Neural cell (in vitro differentiated cells): Measurements from ENCODE around the gene SECTM1.

Experiments used
- EP300 ChIP-seq: fragments of 450-650 bp; conservative IDR thresholded peaks from 2 replicates; pipeline ENCODE4 v1.6.1; 2014; ENCODE audit warnings: antibody characterized with exemption, mild to moderate bottlenecking, moderate library complexity; ENCODE audit not compliant: poor library complexity, severe bottlenecking
- EZH2 ChIP-seq: fragments of 200-600, 300-800 bp; shearing (Covaris generic), sonication (generic); IDR thresholded peaks from 2 replicates; pipeline ENCODE4 v1.6.1; 2014; ENCODE audit warnings: antibody characterized with exemption, low read length, borderline replicate concordance, mild to moderate bottlenecking; ENCODE audit not compliant: insufficient read depth, poor library complexity, severe bottlenecking
- MXI1 ChIP-seq: fragments of 450-650 bp; conservative IDR thresholded peaks from 2 replicates; pipeline ENCODE4 v1.6.1; 2014; ENCODE audit warnings: antibody characterized with exemption, mild to moderate bottlenecking; ENCODE audit not compliant: poor library complexity, severe bottlenecking
- POLR2AphosphoS5 ChIP-seq: IDR thresholded peaks from 2 replicates; pipeline ENCODE4 v1.6.1; 2012
- RAD21 ChIP-seq: fragments of 450-650 bp; conservative IDR thresholded peaks from 2 replicates; pipeline ENCODE4 v1.6.1; 2014; ENCODE audit warnings: antibody characterized with exemption, mild to moderate bottlenecking, moderate library complexity
- REST ChIP-seq: IDR thresholded peaks from 2 replicates; pipeline ENCODE4 v1.6.1; 2012; ENCODE audit warnings: borderline replicate concordance
- SMC3 ChIP-seq: fragments of 450-650 bp; conservative IDR thresholded peaks from 2 replicates; pipeline ENCODE4 v1.6.1; 2014; ENCODE audit warnings: antibody characterized with exemption, mild to moderate bottlenecking, moderate library complexity; ENCODE audit not compliant: poor library complexity
- TAF1 ChIP-seq: IDR thresholded peaks from 2 replicates; pipeline ENCODE4 v1.6.1; 2012; ENCODE audit warnings: low read depth
- TF ChIP-seq, protein P1 (sequence below): fragments of 450-650 bp; IDR thresholded peaks from 2 replicates; pipeline ENCODE4 v1.5.1; 2014; ENCODE audit warnings: antibody characterized with exemption, mild to moderate bottlenecking, moderate library complexity; ENCODE audit not compliant: poor library complexity, severe bottlenecking

DNA sequence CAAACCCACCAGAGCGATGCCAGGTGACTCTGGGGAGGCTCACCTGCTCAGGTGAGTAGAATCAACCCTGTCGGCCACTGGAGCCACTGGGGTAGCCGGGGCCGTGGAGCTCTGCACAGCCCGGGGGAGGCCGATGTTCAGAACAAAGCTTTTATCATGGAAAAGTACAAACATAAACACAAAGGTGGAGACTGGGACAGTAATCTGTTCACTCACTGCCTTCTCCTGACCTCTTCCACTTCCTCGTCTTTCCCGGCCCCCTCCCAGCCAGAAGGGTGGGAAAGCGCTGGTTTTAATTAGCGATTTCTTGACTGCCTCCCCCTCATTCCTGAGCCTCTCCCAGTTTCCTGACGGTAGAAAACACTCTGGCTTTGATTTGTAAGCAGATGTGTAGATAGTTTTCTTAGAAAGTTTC, 15.7 kb upstream of the SECTM1 start:
- TF ChIP-seq, protein P1, sequence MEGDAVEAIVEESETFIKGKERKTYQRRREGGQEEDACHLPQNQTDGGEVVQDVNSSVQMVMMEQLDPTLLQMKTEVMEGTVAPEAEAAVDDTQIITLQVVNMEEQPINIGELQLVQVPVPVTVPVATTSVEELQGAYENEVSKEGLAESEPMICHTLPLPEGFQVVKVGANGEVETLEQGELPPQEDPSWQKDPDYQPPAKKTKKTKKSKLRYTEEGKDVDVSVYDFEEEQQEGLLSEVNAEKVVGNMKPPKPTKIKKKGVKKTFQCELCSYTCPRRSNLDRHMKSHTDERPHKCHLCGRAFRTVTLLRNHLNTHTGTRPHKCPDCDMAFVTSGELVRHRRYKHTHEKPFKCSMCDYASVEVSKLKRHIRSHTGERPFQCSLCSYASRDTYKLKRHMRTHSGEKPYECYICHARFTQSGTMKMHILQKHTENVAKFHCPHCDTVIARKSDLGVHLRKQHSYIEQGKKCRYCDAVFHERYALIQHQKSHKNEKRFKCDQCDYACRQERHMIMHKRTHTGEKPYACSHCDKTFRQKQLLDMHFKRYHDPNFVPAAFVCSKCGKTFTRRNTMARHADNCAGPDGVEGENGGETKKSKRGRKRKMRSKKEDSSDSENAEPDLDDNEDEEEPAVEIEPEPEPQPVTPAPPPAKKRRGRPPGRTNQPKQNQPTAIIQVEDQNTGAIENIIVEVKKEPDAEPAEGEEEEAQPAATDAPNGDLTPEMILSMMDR, result no peak
- TF ChIP-seq REST, result no peak
- TF ChIP-seq POLR2AphosphoS5, result no peak
- TF ChIP-seq TAF1, result no peak
- TF ChIP-seq EZH2, result no peak
- TF ChIP-seq SMC3, result no peak
- no peak for TF ChIP-seq RAD21
- no peak for TF ChIP-seq MXI1
- TF ChIP-seq EP300, result no peak
